RWPE2 (cell line): ENCODE data around the gene TIPARP.

Experiments
- ATAC-seq: fragments of 200-7000 bp; cut with Tn5 transposase; 3 replicates; pipeline ENCODE4 v1.9.1; 2021; ENCODE audit warnings: low read depth
- DNase-seq: peaks from one replicate; pipeline ENCODE4 v3.0.0-alpha.2; 2020; ENCODE audit warnings: low spot score
- H3K27ac ChIP-seq: fragments of 450-650 bp; 2 replicates; pipeline ENCODE4 v1.5.1; 2017; ENCODE audit warnings: mild to moderate bottlenecking; ENCODE audit not compliant: poor library complexity, severe bottlenecking
- H3K27me3 ChIP-seq: fragments of 250-450 bp; sonication (Bioruptor Pico); 2 replicates; pipeline ENCODE4 v1.5.1; 2021; ENCODE audit warnings: mild to moderate bottlenecking, moderate library complexity; ENCODE audit not compliant: insufficient read depth, poor library complexity, severe bottlenecking
- H3K36me3 ChIP-seq: fragments of 250-450 bp; sonication (Bioruptor Pico); 2 replicates; pipeline ENCODE4 v1.5.1; 2020; ENCODE audit warnings: low read depth, mild to moderate bottlenecking, moderate library complexity
- H3K4me1 ChIP-seq: fragments of 250-450 bp; sonication (Bioruptor Pico); 2 replicates; pipeline ENCODE4 v1.5.1; 2021; ENCODE audit warnings: mild to moderate bottlenecking, moderate library complexity; ENCODE audit not compliant: insufficient read depth, poor library complexity, severe bottlenecking
- H3K4me3 ChIP-seq: fragments of 250-450 bp; sonication (Bioruptor Pico); 2 replicates; pipeline ENCODE4 v1.5.1; 2021; ENCODE audit warnings: mild to moderate bottlenecking, moderate library complexity; ENCODE audit not compliant: severe bottlenecking
- H3K9me3 ChIP-seq: fragments of 250-450 bp; sonication (Bioruptor Pico); 2 replicates; pipeline ENCODE4 v1.5.1; 2021; ENCODE audit warnings: mild to moderate bottlenecking, moderate library complexity; ENCODE audit not compliant: severe bottlenecking
- TF ChIP-seq, protein P1 (sequence below): fragments of 450-650 bp; IDR thresholded peaks from one replicate; pipeline ENCODE4 v1.5.1; 2017; ENCODE audit warnings: mild to moderate bottlenecking, moderate library complexity; ENCODE audit not compliant: poor library complexity, severe bottlenecking

TIPARP gene

DNA sequence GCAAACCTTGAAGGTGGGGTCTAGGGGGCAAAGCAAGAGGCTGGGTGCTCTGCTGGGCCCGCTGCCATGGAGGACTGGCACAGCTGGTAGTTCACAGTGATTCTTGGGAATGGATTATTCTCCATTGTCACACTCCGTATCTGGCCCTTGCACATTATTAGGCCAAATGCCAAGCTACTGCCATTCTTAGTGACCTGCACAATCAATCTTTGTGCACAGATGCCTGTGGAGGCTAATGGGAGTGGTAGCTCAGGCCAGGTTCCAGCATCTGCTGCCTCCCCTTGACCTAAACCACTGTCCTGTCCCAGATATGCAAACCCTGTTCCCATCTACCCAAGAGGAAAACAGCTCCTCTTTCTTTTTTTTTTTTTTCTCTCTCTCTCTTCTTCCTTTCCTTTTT lies 67.5 kb downstream of the TIPARP start:
- Histone ChIP-seq H3K27ac (no peak overlapping the region), H3K36me3 (no peaks in the 10 kb centered on the region), H3K4me3 (no peak overlapping the region), H3K27me3 (no peaks in the 10 kb centered on the region), H3K9me3 (no peaks in the 10 kb centered on the region), H3K4me1 (no peaks in the 10 kb centered on the region)
- no peak for ATAC-seq
- TF ChIP-seq, protein P1, sequence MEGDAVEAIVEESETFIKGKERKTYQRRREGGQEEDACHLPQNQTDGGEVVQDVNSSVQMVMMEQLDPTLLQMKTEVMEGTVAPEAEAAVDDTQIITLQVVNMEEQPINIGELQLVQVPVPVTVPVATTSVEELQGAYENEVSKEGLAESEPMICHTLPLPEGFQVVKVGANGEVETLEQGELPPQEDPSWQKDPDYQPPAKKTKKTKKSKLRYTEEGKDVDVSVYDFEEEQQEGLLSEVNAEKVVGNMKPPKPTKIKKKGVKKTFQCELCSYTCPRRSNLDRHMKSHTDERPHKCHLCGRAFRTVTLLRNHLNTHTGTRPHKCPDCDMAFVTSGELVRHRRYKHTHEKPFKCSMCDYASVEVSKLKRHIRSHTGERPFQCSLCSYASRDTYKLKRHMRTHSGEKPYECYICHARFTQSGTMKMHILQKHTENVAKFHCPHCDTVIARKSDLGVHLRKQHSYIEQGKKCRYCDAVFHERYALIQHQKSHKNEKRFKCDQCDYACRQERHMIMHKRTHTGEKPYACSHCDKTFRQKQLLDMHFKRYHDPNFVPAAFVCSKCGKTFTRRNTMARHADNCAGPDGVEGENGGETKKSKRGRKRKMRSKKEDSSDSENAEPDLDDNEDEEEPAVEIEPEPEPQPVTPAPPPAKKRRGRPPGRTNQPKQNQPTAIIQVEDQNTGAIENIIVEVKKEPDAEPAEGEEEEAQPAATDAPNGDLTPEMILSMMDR = no peak
- DNase-seq = no peak

DNA sequence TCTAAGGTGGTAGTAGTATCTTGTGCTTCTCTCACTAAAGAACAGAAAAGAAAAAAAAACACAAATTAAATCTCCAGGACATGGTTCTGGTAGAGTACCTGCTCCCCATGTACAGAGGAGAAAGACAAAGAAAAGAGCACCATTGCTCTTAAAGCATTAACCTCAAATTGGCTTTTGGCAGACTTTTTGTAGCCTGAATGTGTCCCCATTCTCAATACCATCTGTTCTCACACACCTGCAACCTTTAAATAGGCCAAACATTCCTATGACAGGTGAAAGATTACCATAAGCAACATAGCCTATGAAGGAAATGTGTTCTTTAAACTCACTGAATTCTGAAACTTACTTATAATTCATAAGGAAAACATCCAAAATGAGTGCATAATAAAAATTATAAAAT lies 68.0 kb downstream of the TIPARP start:
- no peaks in the 10 kb centered on the region for H3K4me1 ChIP-seq

DNA sequence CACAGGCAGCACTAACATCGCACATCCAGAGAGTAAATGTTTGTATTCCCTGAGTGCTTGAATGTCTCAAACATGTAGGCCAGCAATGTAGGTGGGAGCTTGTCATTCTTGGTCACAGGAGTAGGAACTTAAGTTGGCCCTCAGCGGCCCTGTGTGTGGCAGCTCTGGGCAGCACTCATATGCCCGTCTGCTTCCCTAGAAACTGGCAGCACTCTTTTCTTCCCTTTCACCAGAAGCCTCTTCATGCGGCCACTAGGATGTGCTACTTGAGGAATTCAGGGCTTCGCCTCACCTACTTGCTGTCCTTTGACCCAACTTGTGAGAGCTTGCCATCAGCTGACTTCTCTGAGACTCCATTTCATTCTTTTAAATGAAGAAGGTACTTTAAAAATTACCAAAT lies 69.5 kb downstream of the TIPARP start:
- Histone ChIP-seq H3K4me1 (no peaks in the 10 kb centered on the region), H3K9me3 (no peaks in the 10 kb centered on the region), H3K4me3 (no peak overlapping the region), H3K36me3 (no peaks in the 10 kb centered on the region), H3K27ac (no peak overlapping the region), H3K27me3 (no peaks in the 10 kb centered on the region)
- no peak for DNase-seq
- TF ChIP-seq, protein P1 = no peak
- no peak for ATAC-seq

More for the DNA sequence above, 68.0 kb downstream of the TIPARP start:
- DNase-seq = no peak
- Histone ChIP-seq H3K4me3 (no peak overlapping the region), H3K9me3 (no peaks in the 10 kb centered on the region), H3K27me3 (no peaks in the 10 kb centered on the region), H3K36me3 (no peaks in the 10 kb centered on the region), H3K27ac (no peak overlapping the region)
- ATAC-seq = no peak
- TF ChIP-seq, protein P1 = no peak

DNA sequence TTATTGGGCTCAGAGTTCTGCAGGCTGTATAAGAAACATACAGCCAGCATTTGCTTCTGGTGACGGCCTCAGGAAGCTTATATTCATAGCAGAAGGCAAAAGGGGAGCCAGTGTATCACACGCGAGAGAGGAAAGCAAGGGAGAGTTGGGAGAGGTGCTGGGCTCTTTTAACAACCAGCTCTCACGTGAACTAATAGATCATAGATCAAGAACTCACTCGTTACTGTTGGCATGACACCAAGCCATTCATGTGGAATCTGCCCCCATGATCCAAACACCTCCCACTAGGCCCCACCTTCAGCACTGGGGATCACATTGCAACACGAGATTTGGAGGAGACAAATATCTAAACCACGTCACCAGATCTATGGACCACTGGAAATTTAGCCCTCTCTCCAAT lies 70.2 kb downstream of the TIPARP start:
- TF ChIP-seq, protein P1 = no peak
- H3K4me1 ChIP-seq = no peaks in the 10 kb centered on the region
- no peaks in the 10 kb centered on the region for H3K9me3 ChIP-seq
- no peak for ATAC-seq
- H3K4me3 ChIP-seq = no peak overlapping the region
- H3K27ac ChIP-seq = no peak overlapping the region
- DNase-seq = no peak
- H3K27me3 ChIP-seq = no peaks in the 10 kb centered on the region
- no peaks in the 10 kb centered on the region for H3K36me3 ChIP-seq

DNA sequence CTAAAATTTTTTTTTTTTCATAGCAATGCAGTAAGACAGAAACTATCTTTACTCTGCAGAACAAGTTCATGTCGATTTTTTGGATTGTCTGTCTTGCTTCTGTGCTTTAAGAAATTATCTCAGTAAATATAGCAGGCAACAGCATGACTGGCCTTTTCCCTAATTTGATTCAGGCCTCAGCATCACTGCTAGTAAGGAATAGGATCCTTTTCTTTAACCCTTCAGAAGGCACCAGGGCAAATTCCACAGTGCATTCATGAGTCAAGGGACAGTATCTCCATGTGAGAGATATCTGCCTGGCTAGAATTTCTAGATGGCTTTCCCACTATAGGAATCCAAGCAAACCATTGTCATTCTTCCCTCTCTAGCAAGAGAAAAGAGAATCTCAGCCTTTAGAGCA lies 71.4 kb downstream of the TIPARP start:
- Histone ChIP-seq H3K36me3 (no peaks in the 10 kb centered on the region), H3K4me3 (no peak overlapping the region), H3K27ac (no peak overlapping the region), H3K27me3 (no peaks in the 10 kb centered on the region), H3K9me3 (no peaks in the 10 kb centered on the region), H3K4me1 (no peaks in the 10 kb centered on the region)
- DNase-seq (no peak), ATAC-seq (no peak)
- TF ChIP-seq, protein P1 = no peak
